ENCODE results near the gene SH3PXD2A. TPM values are rescaled to one million over a fixed set of nuclear protein-coding genes. Genes with fewer than 3 reads are reported as not detected.

SH3PXD2A gene
- total and polyA plus RNA-seq, 10 donors: 2.6 to 50.0 (median 35.2) TPM

DNA sequence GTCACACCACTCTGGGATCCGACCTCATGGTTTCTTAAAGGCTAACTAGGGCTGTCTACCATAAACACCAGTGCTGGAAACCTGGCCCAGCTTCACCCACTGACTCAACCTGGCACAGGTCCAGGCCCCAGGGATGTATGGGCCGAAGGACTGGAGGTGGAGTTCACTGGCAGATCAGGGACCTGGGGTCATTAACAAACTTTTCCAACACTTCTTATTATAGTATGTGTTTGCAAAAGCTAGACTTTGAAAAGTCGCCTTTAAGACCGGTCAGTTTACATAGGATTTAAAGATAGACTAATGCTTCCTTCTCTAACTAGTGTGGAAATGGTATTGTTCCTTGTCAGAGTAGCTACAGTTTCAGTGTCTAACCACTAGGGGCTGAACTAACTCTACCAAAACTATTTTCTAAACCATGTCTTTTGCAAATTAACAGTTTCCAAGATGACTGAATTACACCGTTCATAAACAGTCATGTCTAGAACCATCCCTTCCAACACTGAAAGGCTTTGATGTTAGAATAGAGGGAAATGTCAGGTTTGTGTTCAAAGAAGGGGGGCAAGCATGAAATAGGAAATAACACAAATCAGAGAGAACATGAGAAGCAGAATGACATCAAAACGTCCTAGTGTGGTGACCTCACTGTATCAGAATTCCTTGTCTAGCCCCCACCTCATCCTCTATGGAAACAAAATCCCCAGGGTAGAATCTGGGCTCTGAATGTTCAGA, 32.9 kb upstream of the SH3PXD2A start:
- Histone ChIP-seq H3K36me3 (peaks cover 0 to 94% (median 34%) of the 10 kb centered on the region in 6 donors), H3K4me3 (no peak overlapping the region), H3K27ac (peak overlapping the region in 3 of 8 donors; percentile 27 to 78 (median 57)), H3K4me1 (peaks cover 0 to 40% (median 24%) of the 10 kb centered on the region in 6 donors), H3K27me3 (replicated peaks in 1 of 7) (no peaks in the 10 kb centered on the region), H3K9me3 (no peaks in the 10 kb centered on the region)
- DNase-seq: no peak
- TF ChIP-seq POLR2AphosphoS5 (IDR thresholded peaks at IDR 0.05) (no peak), POLR2A (IDR thresholded peaks at IDR 0.05) (no peak), CTCF (IDR thresholded peaks at IDR 0.05 in 8 of 11, conservative IDR thresholded peaks at IDR 0.05 in 3 of 11) (peak; percentile 78 to 94 (median 83))
- intact Hi-C loops (cut with DNase I; ENCODE audit: low total_unique reads): loop anchor here (2.0 to 10.0 kb wide), 2 partner anchors 197 to 321 kb away; partner anchors contain the start of gene COL17A1
- WGBS, 5 donors: 24 to 34% (median 27%) methylated on average over 6 of the region's 6 CpGs

DNA sequence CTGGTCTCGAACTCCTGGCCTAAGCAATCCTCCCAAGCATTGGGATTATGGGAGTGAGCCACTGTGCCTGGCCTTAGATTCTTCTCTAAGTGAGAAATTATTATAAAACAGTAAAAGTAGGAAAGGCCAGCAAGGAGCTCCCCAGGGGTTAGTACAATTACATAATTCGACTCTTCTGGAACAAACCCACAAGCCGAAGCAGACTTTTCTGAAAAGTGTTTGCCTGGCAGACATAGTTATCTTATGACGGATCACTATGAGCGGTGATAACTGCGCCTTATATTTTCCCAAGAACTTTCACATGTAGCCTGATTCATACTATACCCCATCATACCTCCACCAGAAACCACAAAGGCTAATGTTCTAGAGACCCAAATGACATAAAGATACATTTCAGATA, 30.2 kb upstream of the SH3PXD2A start:
- intact Hi-C loops (cut with DNase I; ENCODE audit: low total_unique reads): loop anchor here (10.0 kb wide), 1 partner anchor 199 kb away; the partner anchor contains the start of gene COL17A1
- Histone ChIP-seq H3K9me3 (no peaks in the 10 kb centered on the region), H3K4me1 (peaks cover 0 to 33% (median 18%) of the 10 kb centered on the region in 6 donors), H3K27ac (no peak overlapping the region), H3K36me3 (peaks cover 0 to 94% (median 47%) of the 10 kb centered on the region in 6 donors), H3K4me3 (no peak overlapping the region), H3K27me3 (replicated peaks in 1 of 7) (no peaks in the 10 kb centered on the region)
- 85 to 96% (median 95%) methylated on average over 6 of the region's 6 CpGs for WGBS, 5 donors
- no peak for TF ChIP-seq CTCF (IDR thresholded peaks at IDR 0.05 in 8 of 11, conservative IDR thresholded peaks at IDR 0.05 in 3 of 11)
- TF ChIP-seq POLR2A (IDR thresholded peaks at IDR 0.05): no peak
- no peak for TF ChIP-seq POLR2AphosphoS5 (IDR thresholded peaks at IDR 0.05)
- no peak for DNase-seq

GRCh38 chr10:103884681-103885139, 29.3 kb upstream of the SH3PXD2A start:
- Histone ChIP-seq H3K27ac (no peak overlapping the region), H3K36me3 (peaks cover 0 to 94% (median 52%) of the 10 kb centered on the region in 6 donors), H3K4me1 (peaks cover 0 to 24% (median 14%) of the 10 kb centered on the region in 6 donors), H3K4me3 (no peak overlapping the region), H3K9me3 (no peaks in the 10 kb centered on the region), H3K27me3 (replicated peaks in 1 of 7) (no peaks in the 10 kb centered on the region)
- TF ChIP-seq CTCF (IDR thresholded peaks at IDR 0.05 in 8 of 11, conservative IDR thresholded peaks at IDR 0.05 in 3 of 11): peak; percentile 42 to 83 (median 74)
- no peak for TF ChIP-seq POLR2A (IDR thresholded peaks at IDR 0.05)
- no peak for TF ChIP-seq POLR2AphosphoS5 (IDR thresholded peaks at IDR 0.05)
- no peak for DNase-seq
- WGBS, 5 donors: 61 to 89% (median 70%) methylated on average over 3 of the region's 3 CpGs
- intact Hi-C loops (cut with DNase I; ENCODE audit: low total_unique reads): loop anchor here (5.0 to 10.0 kb wide), 2 partner anchors 172 to 200 kb away; partner anchors contain the start of gene COL17A1
